Astrocyte (in vitro differentiated cells and primary cell): ENCODE measurements around the gene SPINK5. TPM values are rescaled to one million over a fixed set of nuclear protein-coding genes. Genes with fewer than 3 reads are reported as not detected.
A peak's percentile ranks its signal among the peaks of the same experiment; 100 is the strongest.

Experiments used
- DNase-seq: peaks from one replicate; pipeline ENCODE4 v3.0.0-alpha.2; 2010; ENCODE audit warnings: low read depth
- FAIRE-seq: peaks from 2 replicates; lab custom pipeline; 2011; peaks lifted over from hg19 to GRCh38; lab: Jason Lieb, UNC
- H2AFZ ChIP-seq: 2 replicates; pipeline ENCODE4 v1.6.0; 2012; ENCODE audit warnings: low read depth, low read length, inconsistent platforms
- H3K27ac ChIP-seq: 2 replicates; pipeline ENCODE4 v1.5.1; 2011; ENCODE audit warnings: low read depth, low read length, inconsistent platforms
- H3K27me3 ChIP-seq: 2 replicates; pipeline ENCODE4 v1.6.0; 2011; ENCODE audit warnings: low read length, inconsistent platforms; ENCODE audit not compliant: insufficient read depth
- H3K36me3 ChIP-seq: 2 replicates; pipeline ENCODE4 v1.5.1; 2011; ENCODE audit warnings: low read length, inconsistent platforms; ENCODE audit not compliant: insufficient read depth
- H3K4me1 ChIP-seq: 2 replicates; pipeline ENCODE4 v1.5.1; 2011; ENCODE audit warnings: low read length, inconsistent platforms; ENCODE audit not compliant: insufficient read depth
- H3K4me2 ChIP-seq: 2 replicates; pipeline ENCODE4 v1.6.0; 2012; ENCODE audit warnings: low read length, inconsistent platforms
- H3K4me3 ChIP-seq: 2 replicates; pipeline ENCODE4 v1.5.1; 2011; ENCODE audit warnings: low read depth, mild to moderate bottlenecking, low read length, inconsistent platforms; ENCODE audit not compliant: insufficient read depth
- H3K79me2 ChIP-seq: 2 replicates; pipeline ENCODE4 v1.6.0; 2012; ENCODE audit warnings: mild to moderate bottlenecking, low read length, inconsistent platforms; ENCODE audit not compliant: insufficient read depth
- H3K9ac ChIP-seq: 2 replicates; pipeline ENCODE4 v1.6.0; 2012; ENCODE audit warnings: mild to moderate bottlenecking, low read length, inconsistent platforms
- H3K9me3 ChIP-seq: 2 replicates; pipeline ENCODE4 v1.5.1; 2012; ENCODE audit warnings: low read depth, mild to moderate bottlenecking, low read length, inconsistent platforms; ENCODE audit not compliant: insufficient read depth
- H4K20me1 ChIP-seq: 2 replicates; pipeline ENCODE4 v1.6.0; 2012; ENCODE audit warnings: low read length, inconsistent platforms; ENCODE audit not compliant: insufficient read depth
- H3K27ac Mint-ChIP-seq: one replicate; pipeline ENCODE4 v1.8.0; 2021; ENCODE audit warnings: mild to moderate bottlenecking, mixed read lengths; ENCODE audit not compliant: unreplicated experiment
- H3K27me3 Mint-ChIP-seq: one replicate; pipeline ENCODE4 v1.8.0; 2021; ENCODE audit warnings: low read depth, mixed read lengths; ENCODE audit not compliant: unreplicated experiment
- H3K36me3 Mint-ChIP-seq: one replicate; pipeline ENCODE4 v1.8.0; 2021; ENCODE audit warnings: low read depth, mixed read lengths; ENCODE audit not compliant: unreplicated experiment
- H3K4me1 Mint-ChIP-seq: one replicate; pipeline ENCODE4 v1.8.0; 2021; ENCODE audit warnings: low read depth, mixed read lengths; ENCODE audit not compliant: unreplicated experiment
- H3K4me3 Mint-ChIP-seq: one replicate; pipeline ENCODE4 v1.8.0; 2021; ENCODE audit warnings: mild to moderate bottlenecking, moderate library complexity, mixed read lengths; ENCODE audit not compliant: unreplicated experiment
- H3K9me3 Mint-ChIP-seq: one replicate; pipeline ENCODE4 v1.8.0; 2021; ENCODE audit warnings: mild to moderate bottlenecking, mixed read lengths; ENCODE audit not compliant: unreplicated experiment
- CTCF ChIP-seq: IDR thresholded peaks from 2 replicates; pipeline ENCODE4 v1.5.1; 2011; ENCODE audit warnings: low read depth, mild to moderate bottlenecking, inconsistent platforms, low read length, moderate library complexity; ENCODE audit not compliant: insufficient read depth
- EZH2 ChIP-seq: IDR thresholded peaks from 2 replicates; pipeline ENCODE4 v1.6.1; 2012; ENCODE audit warnings: mild to moderate bottlenecking, low read length, inconsistent platforms; ENCODE audit not compliant: insufficient read depth
- total RNA-seq: library from RNA; stranded (reverse); gene quantifications from 2 replicates; pipeline ENCODE4 v1.2.1, GENCODE V29; 2021

SPINK5 gene
- total RNA-seq, 1 donor from 2014 or later, result 1.3 TPM

GRCh38 chr5:148027505-148027904 is 36.3 kb upstream of the SPINK5 start:
- Mint-ChIP-seq H3K4me1 (no peaks in the 10 kb centered on the region), H3K27me3 (no peaks in the 10 kb centered on the region), H3K27ac (no peak overlapping the region), H3K36me3 (no peaks in the 10 kb centered on the region), H3K9me3 (no peaks in the 10 kb centered on the region), H3K4me3 (no peak overlapping the region)
- Histone ChIP-seq H3K79me2 (no peaks in the 10 kb centered on the region), H3K27me3 (no peaks in the 10 kb centered on the region), H3K9ac (no peak overlapping the region), H3K4me2 (no peak overlapping the region), H4K20me1 (no peaks in the 10 kb centered on the region), H3K9me3 (no peaks in the 10 kb centered on the region), H2AFZ (no peak overlapping the region), H3K4me1 (no peaks in the 10 kb centered on the region), H3K36me3 (no peaks in the 10 kb centered on the region), H3K4me3 (no peak overlapping the region), H3K27ac (no peak overlapping the region)
- FAIRE-seq (no peak), DNase-seq (no peak)
- no peak for TF ChIP-seq CTCF
- no peak for TF ChIP-seq EZH2

- no peak overlapping the region for H2AFZ ChIP-seq
- Mint-ChIP-seq H3K9me3 (no peaks in the 10 kb centered on the region), H3K36me3 (no peaks in the 10 kb centered on the region), H3K4me1 (peaks cover 10% of the 10 kb centered on the region), H3K27me3 (no peaks in the 10 kb centered on the region), H3K4me3 (no peak overlapping the region), H3K27ac (no peak overlapping the region)
- FAIRE-seq (no peak), DNase-seq (no peak)
- H3K36me3 ChIP-seq, result no peaks in the 10 kb centered on the region
- H3K4me1 ChIP-seq, result no peaks in the 10 kb centered on the region
- TF ChIP-seq EZH2 (no peak), CTCF (no peak)
- no peaks in the 10 kb centered on the region for H4K20me1 ChIP-seq
- H3K4me2 ChIP-seq, result no peak overlapping the region
- no peaks in the 10 kb centered on the region for H3K79me2 ChIP-seq
- no peak overlapping the region for H3K27ac ChIP-seq
- H3K4me3 ChIP-seq, result no peak overlapping the region
- H3K9ac ChIP-seq, result no peak overlapping the region
- H3K9me3 ChIP-seq, result no peaks in the 10 kb centered on the region
- no peaks in the 10 kb centered on the region for H3K27me3 ChIP-seq
Measured at GRCh38 chr5:148029131-148029530, 34.6 kb upstream of the SPINK5 start.

GRCh38 chr5:148033134-148033533 is 30.6 kb upstream of the SPINK5 start:
- no peak for FAIRE-seq
- H3K4me1 ChIP-seq, result no peaks in the 10 kb centered on the region
- H3K9me3 Mint-ChIP-seq, result no peaks in the 10 kb centered on the region

More at GRCh38 chr5:148033134-148033533, 30.6 kb upstream of the SPINK5 start:
- peaks cover 10% of the 10 kb centered on the region for H3K4me1 Mint-ChIP-seq
- no peaks in the 10 kb centered on the region for H3K27me3 Mint-ChIP-seq
- H2AFZ ChIP-seq, result no peak overlapping the region
- no peak for DNase-seq
- H3K9ac ChIP-seq, result no peak overlapping the region
- H3K4me2 ChIP-seq, result no peak overlapping the region
- no peaks in the 10 kb centered on the region for H4K20me1 ChIP-seq
- H3K27me3 ChIP-seq, result no peaks in the 10 kb centered on the region
- no peaks in the 10 kb centered on the region for H3K36me3 ChIP-seq
- H3K4me3 Mint-ChIP-seq, result no peak overlapping the region
- H3K9me3 ChIP-seq, result no peaks in the 10 kb centered on the region
- H3K4me3 ChIP-seq, result no peak overlapping the region
- H3K27ac Mint-ChIP-seq, result peak overlapping the region; percentile 82
- H3K79me2 ChIP-seq, result no peaks in the 10 kb centered on the region
- TF ChIP-seq CTCF (no peak), EZH2 (no peak)
- H3K27ac ChIP-seq, result no peak overlapping the region
- no peaks in the 10 kb centered on the region for H3K36me3 Mint-ChIP-seq
